Left colon (tissue), 2 donors: ENCODE results near the gene PKNOX2. TPM values are rescaled to one million over a fixed set of nuclear protein-coding genes. Genes with fewer than 3 reads are reported as not detected.

ENCODE experiments used
- ATAC-seq: fragments of 200-7000 bp; cut with Tn5 transposase; one replicate; pipeline ENCODE4 v1.9.1; 2020; ENCODE audit warnings: mild to moderate bottlenecking, moderate library complexity
- DNase-seq, 2 donors: peaks; one replicate each; pipeline ENCODE4 v3.0.0-alpha.2; 2020
- intact Hi-C, 2 donors: fragments of 100-400 bp; cut with DNase I in 1 of 2; cut with micrococcal nuclease in 1 of 2; formaldehyde crosslinking; loops; one replicate each; pipeline versions ENCODE4 v1.11.2 to v1.14.0; 2022; cut with DNase I, micrococcal nuclease
- total RNA-seq, 2 donors: library from RNA; stranded (reverse); fragmentation: NEBNext Ultra II Directional; extraction: Animal tissue kit (Norgen Biotek cat#: 25700); gene quantifications; one replicate each; pipeline ENCODE4 v1.2.1, GENCODE V29; 2021
- donor health status: DM: no; HTN: no; CAD: no.
- donor health status: DM: yes; HTN: yes; CAD: no.

The PKNOX2 gene
- total RNA-seq, 2 donors from 2014 or later, result 0.49 to 1.5 TPM

DNA sequence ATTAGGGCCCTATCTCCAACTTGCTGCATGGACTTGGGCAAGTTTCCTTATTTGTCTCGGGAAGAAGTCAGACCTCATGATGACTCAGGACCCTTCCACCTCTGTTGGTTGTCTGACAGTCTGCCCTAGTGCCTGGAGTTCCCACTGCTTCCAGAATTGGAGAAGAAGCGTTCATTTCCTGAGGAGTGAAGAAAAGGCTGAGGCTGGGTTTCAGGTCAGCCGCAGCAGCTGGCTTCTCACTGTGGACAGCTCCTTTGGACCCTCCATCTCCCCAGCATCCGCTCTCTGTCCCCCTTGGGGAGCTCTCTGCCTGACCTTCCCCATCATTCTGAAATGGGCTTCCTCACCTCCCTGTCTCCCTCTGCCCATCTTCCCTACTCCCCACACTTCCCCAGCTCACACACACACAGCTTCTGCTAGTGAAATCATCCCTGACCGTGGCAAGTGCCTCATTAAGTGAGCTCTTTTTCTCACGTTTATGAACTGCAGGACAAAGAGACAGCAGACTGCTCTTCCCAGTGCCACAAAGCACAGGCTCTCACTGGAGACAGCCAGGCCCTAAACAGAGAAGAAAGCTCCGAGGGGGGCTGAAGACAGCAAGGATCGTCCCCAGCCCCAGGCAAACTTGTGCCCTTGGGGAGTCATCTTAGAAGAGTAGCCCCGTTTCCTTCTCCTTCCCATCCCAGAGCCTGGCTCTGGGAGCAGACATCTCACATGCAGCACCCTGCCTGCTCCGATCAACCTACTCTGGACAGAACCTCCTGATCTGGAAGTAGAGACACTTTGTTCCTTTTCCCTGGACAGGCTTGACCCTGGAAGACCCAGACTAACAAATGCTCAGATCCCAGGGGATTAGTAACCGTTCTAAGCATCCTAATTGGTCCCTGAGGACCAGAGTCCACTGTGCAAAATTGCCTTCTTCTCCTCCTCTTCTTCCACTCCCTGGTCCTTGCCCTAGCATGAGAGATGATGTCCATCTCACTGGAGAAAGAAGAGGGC lies 173.6 kb downstream of the PKNOX2 start:
- DNase-seq (no peak), ATAC-seq (no peak)
- intact Hi-C loops, result no loop called here

DNA sequence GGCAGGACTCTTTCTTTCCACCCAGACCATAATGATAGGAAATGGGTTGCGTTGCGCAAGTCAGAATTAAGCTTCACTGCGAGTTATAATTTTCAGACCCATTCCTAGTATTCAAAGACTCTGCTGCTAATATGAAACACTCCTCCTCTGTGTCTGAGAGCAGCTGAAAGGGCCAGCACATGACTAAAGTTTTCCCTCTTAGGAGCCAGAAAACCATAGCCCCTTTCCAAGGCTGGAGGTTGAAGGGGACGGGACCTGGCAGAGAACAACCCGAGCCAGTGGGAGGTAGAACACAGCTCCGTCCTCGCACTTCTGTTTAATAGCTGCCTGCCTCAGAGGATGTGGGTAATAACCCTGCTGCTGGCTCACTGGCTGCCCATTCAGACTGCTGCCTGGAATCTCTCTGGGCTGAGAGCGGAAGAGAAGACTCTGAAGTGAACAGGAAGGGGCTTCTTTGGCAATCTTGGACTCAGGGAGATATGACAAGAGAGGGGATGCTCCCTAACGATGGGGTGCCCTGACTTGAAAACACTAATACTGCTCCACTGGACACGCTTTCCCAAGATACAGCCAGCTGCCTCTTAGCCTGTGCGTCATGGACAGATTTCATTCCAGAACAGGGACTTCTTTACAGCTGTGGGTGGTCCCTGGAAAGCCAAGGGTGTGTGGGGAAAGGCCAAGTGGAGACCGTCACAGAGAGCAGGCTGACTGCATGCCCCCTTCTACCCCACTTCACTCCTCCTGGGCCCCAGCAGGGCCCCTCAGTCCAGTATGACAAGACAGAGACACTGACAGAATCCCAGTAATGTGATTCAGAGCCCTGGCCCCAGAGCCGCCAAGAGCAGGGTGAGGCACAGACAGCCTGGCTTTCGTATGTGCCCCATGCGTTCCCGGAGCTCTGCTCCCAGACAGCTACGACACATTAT lies 174.6 kb downstream of the PKNOX2 start:
- ATAC-seq (no peak), DNase-seq (no peak)
- intact Hi-C loops, result no loop called here

DNA sequence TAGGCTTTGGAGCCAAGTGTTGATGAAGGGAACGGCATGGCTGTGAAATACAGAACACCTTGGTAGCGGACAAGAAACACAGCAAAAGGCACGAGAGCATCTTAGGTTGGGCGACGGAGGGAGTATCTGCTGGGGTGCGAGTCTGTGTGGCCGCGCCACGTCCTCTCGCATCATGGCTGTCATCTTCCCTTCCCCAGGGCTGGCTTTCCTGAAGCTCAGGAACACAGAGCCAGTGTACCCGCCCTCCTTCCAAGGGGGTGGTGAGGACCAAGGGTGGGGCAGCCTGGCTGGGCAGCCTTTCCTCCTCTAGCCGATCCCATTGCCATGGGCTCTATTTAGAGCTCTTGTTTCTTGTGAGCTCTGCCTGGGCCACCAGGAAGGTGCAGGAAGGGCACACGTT lies 177.1 kb downstream of the PKNOX2 start:
- intact Hi-C loops, result no loop called here
- ATAC-seq (no peak), DNase-seq (no peak)

DNA sequence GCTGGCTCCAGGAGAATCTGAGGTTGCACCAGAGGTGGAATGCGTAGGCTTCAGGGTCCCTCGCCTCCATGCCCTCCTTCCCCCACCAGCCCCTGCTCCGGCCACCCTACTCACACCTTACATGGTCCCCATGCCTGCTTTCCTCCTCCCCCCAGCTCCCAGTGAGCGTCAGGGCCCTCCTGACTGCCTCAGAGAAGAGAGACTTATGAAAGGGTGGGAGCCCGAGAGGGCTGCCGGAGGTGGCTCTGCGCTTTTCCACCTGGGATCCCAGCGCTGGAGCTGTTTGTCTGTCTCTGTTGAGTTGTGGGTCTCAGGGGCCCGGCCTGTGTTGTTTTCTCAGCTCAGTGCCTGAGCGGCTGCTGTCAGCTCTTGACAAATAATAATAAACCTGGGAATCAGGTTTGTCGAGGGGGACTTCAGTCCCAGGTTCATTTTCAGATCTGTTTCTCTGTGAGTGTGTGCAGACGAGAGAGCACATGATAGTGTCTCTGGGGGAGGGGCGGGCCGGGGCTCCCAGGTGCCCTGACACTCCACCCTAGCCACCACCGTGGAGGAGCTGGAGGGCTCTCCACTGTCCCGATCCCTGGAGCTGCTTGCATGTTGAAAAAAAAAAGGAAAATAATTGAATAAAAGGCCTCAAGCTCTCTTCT lies 177.9 kb downstream of the PKNOX2 start:
- no peak for DNase-seq
- ATAC-seq, result no peak
- intact Hi-C loops, result no loop called here

DNA sequence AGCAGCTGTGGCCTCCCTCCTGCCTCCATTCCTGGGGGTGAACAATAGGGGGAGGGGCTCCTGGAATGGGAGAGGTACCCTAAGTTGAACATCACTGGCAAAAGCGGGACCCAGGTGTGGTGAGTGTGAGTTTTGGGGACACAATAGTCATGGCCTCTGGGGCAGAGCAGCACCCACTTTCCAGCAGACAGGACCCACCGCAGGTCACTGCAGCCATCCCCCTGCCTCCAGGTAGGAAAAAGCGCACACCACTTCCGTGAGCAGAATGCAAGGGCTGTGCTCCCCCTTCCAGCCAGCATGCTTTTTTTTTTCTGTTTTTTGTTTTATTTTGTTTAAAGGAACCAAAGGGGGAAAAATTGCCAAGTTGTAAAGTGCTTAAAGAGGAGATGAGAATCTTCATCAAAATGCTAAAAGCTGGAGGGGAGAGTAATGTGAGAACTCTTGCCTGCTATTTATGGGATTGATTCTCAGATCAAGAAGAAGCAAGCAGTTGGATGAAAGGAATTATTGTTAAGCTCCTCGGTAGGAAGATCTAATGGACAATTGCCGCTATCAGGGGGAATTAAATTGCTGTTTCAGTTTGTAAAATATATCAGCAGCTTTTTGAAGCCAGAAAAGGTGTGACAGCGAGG lies 178.7 kb downstream of the PKNOX2 start:
- intact Hi-C loops, result no loop called here
- DNase-seq (no peak), ATAC-seq (no peak)

DNA sequence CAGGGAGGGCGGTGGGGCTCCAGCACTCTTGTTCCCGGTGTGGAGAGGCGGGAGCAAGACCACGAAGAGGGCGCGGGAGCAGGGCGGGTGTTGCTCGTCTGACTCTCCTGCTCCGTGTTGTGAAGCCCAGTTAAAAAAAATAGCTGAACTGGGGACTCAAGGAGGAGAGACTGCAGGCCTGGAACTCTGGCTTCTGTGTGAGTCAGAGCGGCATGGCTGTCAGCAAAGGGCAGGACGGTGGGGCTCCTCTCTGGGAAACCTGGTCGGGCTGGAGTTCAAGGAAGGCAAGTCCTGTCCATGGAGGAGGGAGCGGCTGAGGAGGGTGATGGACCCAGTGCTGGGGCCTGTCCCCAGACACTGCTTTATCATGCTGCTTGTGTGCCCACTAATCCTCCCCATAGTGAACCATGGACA lies 179.2 kb downstream of the PKNOX2 start:
- ATAC-seq (no peak), DNase-seq (no peak)
- intact Hi-C loops, result no loop called here

DNA sequence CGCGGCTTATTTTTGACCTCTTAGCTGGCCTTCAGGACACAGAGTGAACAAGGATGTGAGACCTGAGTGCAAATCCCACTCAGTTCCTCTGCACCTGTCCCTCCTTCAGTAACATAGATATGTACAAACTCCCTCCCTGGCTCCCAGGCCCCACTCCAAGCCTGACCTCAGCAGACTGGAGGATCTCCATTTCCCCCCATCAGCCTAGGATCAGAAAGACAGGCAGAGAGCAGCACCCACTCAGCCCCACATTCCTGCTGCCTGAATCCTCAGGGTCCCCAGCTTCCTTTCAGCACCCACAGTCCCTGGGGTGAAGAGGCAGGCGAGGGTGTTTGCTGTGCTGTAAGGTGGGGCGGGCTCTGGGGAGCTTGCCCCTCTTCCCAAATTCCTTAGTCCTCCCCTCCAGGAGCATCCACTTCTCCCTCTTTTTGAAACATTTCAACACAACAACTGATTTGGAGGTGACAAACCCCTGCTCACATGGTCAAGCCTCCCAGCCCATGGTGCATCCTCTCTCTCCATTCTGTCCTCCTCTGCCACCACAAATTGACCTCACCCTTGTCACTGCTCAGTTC lies 180.4 kb downstream of the PKNOX2 start:
- DNase-seq (no peak), ATAC-seq (no peak)
- intact Hi-C loops, result loop anchor here in 1 of 2 donors (5.0 kb wide), 1 partner anchor 183 kb away; the partner anchor contains the start of gene PKNOX2

DNA sequence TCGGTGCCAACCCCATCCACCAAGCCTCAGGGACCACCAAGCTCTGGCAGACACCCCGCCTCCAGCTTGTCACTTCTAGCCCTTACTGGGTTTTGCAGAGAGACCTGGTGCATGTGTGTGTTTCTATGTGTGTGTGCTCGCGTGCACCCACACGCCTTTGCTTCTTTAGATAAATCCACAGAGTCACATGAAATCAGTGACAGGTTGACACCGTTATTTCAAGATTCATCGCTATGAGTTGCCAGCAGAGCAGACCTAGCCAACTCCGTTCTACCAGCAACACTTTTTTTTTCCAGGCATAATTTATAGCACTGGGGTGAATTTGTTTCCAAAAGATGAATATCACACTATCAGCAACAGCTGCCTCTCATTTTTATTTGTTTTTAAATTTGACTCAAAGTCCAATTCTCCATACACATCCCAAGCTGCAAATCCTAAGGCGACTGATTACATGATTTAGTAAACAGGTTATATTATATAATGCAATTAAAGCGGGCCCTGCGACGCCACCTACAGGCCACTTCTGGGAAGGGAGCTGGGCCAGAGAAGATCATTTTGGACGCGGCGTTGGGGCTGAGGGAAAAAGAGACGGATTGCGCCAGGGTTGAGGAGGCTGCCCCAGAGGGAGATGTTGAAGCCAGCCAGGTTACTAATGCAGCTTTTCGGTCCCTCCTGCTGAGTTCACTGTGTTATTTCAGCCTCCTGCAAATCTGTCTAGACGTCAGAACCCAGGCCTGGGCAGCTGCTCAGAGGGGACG lies 181.0 kb downstream of the PKNOX2 start:
- DNase-seq (peak; percentile 40 to 67), ATAC-seq (peak; percentile 56)
- intact Hi-C loops, result loop anchor here in 1 of 2 donors (5.0 kb wide), 1 partner anchor 183 kb away; the partner anchor contains the start of gene PKNOX2

DNA sequence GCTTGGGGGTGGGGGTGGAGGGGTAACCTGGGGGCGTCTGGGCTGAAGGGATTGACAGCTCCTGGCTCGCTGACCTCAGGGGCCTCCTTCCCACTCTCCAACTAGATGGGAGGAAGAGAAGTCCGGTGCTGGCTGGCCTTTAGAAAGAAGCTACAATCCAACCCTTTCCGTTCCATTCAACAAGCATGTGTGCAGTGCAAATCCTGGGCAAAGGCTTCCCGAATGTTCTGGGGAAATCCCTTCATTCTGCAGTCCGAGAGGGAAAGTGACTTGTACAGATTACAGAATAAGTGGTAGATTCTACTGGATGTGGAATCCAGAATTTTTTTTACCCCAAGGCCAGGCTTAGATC lies 181.6 kb downstream of the PKNOX2 start:
- no peak for DNase-seq
- intact Hi-C loops, result loop anchor here in 1 of 2 donors (5.0 kb wide), 1 partner anchor 184 kb away; the partner anchor contains the start of gene PKNOX2
- no peak for ATAC-seq

DNA sequence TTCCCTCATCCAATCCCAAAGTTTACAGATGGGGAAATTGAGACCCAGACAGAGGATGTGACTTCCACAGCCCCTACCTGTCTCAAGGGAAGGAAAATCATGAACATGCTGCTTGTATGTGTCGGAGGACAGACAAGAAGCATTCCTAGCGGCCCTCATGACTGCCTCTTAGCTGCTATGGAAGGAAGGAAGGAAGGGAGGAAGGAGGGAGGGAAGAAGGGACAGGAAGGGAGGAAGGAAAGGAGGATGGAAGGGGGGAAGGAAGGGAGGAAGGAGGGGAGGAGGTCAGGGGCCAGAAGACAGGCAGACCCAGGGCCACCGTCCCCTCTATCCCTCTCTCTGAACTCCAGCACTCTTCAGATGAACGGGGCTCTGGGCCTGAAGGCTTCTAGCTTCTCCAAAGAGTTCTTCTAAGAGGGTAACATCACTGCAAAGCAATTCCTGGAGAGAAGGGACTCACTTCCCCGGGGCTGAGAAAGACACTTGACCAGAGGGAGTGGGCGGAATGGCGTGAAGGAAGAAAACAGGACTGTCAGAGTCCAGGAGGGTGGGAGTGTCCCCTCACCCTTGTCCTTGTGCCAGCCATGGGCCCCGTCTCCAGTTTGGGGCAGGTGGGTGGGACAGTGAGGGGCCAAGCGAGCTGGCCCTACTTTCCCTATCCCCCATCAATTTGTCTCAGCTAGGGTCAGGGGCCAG lies 182.2 kb downstream of the PKNOX2 start:
- ATAC-seq (no peak), DNase-seq (no peak)

DNA sequence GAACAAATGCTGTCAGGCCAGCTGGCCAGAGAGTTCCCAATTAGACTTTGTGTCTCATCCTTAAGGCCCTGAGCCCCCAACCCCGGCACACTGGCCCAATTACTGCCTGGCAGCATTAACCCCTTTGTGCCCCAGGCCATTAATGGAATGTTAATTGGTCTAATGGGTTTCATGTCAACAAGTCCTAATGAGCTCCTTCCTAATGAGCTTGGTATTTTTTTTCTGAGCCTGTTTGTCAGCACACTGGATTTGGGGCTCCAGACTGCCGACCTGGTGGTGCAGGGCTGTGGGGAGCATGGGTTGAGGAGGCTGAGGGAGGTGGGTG lies 182.7 kb downstream of the PKNOX2 start:
- no peak for ATAC-seq
- intact Hi-C loops, result loop anchor here in 1 of 2 donors (5.0 kb wide), 1 partner anchor 185 kb away; the partner anchor contains the start of gene PKNOX2

More for the DNA sequence above, 182.2 kb downstream of the PKNOX2 start:
- intact Hi-C loops, result loop anchor here in 1 of 2 donors (5.0 kb wide), 1 partner anchor 184 kb away; the partner anchor contains the start of gene PKNOX2

DNA sequence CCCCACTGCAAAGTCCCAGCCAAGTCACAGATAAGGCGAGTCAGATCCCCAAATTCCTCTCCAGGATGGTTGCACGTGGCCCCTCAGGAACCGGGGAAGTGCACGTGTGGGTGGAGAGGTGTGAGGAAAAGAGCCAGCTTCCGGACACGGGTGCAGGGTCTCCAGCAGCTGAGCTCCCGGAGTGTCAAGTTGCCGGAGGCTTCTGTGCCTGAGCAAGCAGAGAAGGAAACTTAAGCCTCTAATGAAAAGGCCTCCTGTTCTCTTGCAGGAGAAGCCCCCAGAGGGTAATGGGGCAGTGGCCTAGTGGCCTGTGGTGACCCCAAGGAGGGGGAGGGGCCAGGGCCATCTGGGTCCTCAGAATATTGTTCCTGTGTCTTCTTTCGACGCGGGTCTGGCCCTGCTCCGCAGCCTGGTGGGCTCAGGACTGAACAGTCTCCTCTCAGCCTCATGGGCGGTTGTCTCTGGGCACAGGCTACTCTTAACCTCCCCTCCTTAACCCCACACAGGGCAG lies 183.6 kb downstream of the PKNOX2 start:
- intact Hi-C loops, result loop anchor here in 1 of 2 donors (5.0 kb wide), 1 partner anchor 186 kb away; the partner anchor contains the start of gene PKNOX2
- DNase-seq (no peak), ATAC-seq (no peak)

More for the DNA sequence above, 182.7 kb downstream of the PKNOX2 start:
- no peak for DNase-seq

DNA sequence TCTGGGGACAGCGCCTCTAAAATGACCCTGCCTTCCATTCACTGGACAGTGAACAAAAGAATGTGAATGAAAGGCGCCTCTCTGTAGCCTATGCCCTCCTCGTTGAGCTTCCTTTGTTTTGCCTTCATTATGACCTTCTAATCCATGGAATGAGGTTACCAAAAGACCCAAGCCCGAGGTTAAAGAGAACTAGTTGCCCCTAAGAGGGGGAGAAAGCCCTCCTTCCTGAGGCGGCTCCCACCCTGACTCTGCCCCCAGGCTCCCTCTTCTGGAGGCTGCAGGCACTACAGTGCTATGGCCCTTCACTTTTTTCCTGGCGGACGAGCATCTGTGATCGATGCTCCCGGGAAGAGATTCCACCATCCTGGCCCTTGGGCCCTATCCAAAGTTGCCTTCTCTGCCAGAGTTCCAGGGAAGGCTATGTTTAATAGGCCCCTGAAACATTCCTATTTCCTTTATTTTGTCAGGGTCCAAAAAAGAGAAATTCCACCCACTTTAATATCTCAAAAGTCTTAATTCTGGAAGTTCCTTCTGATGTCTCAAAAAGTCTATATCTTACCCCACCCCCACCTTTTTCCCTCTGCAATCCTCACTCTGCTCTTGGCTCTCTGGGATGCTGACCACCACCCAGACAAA lies 184.2 kb downstream of the PKNOX2 start:
- intact Hi-C loops, result loop anchor here in 1 of 2 donors (5.0 kb wide), 1 partner anchor 186 kb away; the partner anchor contains the start of gene PKNOX2
- DNase-seq (peak in 1 of 2 donors; percentile 50), ATAC-seq (peak; percentile 45)

DNA sequence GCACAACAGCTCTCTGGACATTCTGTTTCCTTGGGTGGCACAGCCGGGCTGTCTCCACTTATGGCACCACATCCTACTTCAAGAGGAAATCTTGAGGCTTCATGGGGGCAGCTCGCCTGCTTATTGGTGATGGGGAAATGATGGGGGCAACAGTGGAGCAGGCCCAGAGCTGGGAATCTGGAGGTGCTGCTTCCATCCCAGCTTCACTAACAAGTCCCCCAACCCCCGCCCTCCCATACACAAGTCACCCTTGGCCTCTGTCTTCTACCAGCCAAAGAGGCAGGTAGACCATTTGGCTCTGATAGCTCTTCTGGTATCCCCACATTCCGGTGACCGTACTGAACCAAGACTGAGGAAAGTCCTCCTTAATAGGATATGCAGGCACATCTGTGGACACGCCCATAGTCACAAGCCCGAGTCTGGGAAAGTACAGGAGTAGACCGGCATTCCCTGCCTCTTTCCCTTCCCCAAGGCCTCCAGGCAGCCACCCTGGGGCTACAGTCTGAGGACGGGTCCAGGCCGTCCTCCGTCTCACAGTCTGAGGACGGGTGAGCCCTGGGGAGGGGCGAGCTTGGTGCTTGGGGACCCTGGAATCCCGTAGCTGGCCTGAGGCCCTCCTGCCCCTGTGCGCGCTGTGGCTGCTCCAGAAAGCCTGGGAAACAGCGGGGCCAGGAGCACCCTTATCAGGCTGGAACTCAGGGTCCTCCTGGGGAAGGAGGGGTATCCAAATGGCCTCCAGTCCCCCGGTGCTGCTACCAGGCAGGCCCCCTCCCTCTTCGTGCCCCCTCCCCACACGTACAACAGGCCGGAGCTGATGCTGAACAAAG lies 185.9 kb downstream of the PKNOX2 start:
- DNase-seq, result no peak
- intact Hi-C loops, result no loop called here
- no peak for ATAC-seq
